ENCODE measurements around the gene SYNE3. TPM values are rescaled to one million over a fixed set of nuclear protein-coding genes. Genes with fewer than 3 reads are reported as not detected.

Gene SYNE3
- total RNA-seq, 1 experiment from 2014 or later = 1.2 TPM

DNA sequence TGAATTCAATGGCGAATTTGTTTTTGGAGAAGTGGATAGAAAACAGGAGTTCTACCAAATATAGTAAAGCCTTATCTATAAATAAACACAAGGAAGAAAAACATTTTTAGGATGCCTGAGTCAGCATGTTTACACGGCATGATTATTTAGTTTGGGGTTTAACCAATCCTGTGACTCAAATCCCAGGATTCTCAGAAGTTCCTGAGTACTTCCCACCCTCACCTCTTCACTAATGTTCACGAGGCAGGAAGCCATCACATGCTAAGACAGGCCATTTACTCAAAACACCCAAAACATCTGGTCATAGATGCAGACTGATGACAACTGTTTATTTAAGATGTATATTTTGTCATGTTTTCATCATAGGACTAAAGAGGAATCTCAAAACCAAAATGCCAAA, 15.0 kb upstream of the SYNE3 start:
- BruUV-seq (replicated peaks) = no TSS peak
- Histone ChIP-seq H3K4me2 (ENCODE audit: low read length) (peak overlapping the region; percentile 99), H3K9me3 (ENCODE audit: low read length) (no peaks in the 10 kb centered on the region), H3K4me1 (ENCODE audit: insufficient read depth, low read length) (peaks cover 45% of the 10 kb centered on the region), H3F3A (ENCODE audit: low read length, unreplicated experiment) (no peaks in the 10 kb centered on the region), H3K36me3 (ENCODE audit: low read depth, low read length) (no peaks in the 10 kb centered on the region; the same call in 1 of the 2 replicates), H3K9ac (ENCODE audit: low read length) (peak overlapping the region; percentile 98; the same call in 1 of the 2 replicates), H3K9me2 (replicated peaks; ENCODE audit: low read length) (no peaks in the 10 kb centered on the region), H3K4me3 (ENCODE audit: low read length) (peak overlapping the region; percentile 98; the same call in 1 of the 2 replicates), H4K20me1 (ENCODE audit: low read length) (peaks cover 36% of the 10 kb centered on the region), H3K27ac (ENCODE audit: low read length) (peak overlapping the region; percentile 33), H3K27me3 (ENCODE audit: low read length) (no peaks in the 10 kb centered on the region), H3K79me2 (ENCODE audit: low read length) (peaks cover 72% of the 10 kb centered on the region), H2AFZ (ENCODE audit: low read length) (no peak overlapping the region)
- ChIA-PET CTCF (no interaction called here), POLR2A (ENCODE audit: unreplicated experiment) (no interaction called here)
- intact Hi-C loops (cut with micrococcal nuclease) = loop anchor here (5.0 to 10.0 kb wide), 2 partner anchors 47 to 374 kb away; partner anchors contain the start of gene DICER1
- DNase-seq = peak; percentile 80
- ATAC-seq = peak; percentile 7; the same call in 1 of the 2 replicates
- TF ChIP-seq, protein P1, sequence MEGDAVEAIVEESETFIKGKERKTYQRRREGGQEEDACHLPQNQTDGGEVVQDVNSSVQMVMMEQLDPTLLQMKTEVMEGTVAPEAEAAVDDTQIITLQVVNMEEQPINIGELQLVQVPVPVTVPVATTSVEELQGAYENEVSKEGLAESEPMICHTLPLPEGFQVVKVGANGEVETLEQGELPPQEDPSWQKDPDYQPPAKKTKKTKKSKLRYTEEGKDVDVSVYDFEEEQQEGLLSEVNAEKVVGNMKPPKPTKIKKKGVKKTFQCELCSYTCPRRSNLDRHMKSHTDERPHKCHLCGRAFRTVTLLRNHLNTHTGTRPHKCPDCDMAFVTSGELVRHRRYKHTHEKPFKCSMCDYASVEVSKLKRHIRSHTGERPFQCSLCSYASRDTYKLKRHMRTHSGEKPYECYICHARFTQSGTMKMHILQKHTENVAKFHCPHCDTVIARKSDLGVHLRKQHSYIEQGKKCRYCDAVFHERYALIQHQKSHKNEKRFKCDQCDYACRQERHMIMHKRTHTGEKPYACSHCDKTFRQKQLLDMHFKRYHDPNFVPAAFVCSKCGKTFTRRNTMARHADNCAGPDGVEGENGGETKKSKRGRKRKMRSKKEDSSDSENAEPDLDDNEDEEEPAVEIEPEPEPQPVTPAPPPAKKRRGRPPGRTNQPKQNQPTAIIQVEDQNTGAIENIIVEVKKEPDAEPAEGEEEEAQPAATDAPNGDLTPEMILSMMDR (conservative IDR thresholded peaks at IDR 0.05; ENCODE audit: low read depth, low read length) = no peak
- TF ChIP-seq EZH2phosphoT487 (IDR thresholded peaks at IDR 0.05; ENCODE audit: borderline replicate concordance, low read length) (no peak), EZH2 (IDR thresholded peaks at IDR 0.05; ENCODE audit: low read length, unreplicated experiment) (no peak)

DNA sequence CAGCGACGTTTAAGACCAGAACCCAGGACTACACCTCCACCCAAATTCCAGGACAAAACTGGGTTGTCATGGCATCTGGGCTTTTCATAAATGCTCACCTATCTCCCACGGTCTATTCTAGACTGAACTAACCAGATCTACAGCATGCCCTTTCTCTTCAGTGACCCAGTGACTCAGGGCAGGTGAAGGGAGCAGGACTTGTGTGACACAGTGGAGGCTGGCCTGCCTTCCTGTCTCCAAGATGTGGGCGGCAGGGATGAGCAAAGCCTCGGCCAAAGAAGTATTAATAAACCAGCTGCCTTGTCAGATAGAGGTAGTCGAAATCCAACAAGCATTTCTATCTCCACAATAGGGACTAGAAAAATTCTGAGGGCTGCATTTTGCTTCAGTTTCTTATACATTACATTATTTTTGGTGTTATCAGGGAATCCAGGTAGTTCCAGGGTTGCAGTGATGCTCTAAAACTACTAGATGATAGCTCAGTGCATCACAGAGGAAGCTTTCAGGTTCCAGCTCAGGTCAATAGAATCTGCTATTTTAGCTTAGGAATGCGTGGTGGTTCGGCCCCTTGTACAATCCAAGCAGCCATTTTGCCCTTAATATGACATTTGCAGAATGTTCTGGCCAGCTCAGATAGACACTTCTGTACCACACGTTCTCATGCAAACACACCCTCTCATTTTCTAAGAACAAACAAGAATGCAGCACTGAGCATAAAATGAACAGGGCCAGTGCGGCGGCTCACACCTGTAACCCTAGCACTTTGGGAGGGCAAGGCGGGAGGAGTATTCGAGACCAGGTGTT, 14.2 kb upstream of the SYNE3 start:
- Histone ChIP-seq H3F3A (ENCODE audit: low read length, unreplicated experiment) (no peaks in the 10 kb centered on the region), H3K36me3 (ENCODE audit: low read depth, low read length) (no peaks in the 10 kb centered on the region; the same call in 1 of the 2 replicates), H2AFZ (ENCODE audit: low read length) (no peak overlapping the region), H3K79me2 (ENCODE audit: low read length) (peaks cover 64% of the 10 kb centered on the region), H3K4me2 (ENCODE audit: low read length) (peak overlapping the region; percentile 99), H3K9me2 (replicated peaks; ENCODE audit: low read length) (no peaks in the 10 kb centered on the region), H3K9ac (ENCODE audit: low read length) (no peak overlapping the region), H3K9me3 (ENCODE audit: low read length) (no peaks in the 10 kb centered on the region), H3K4me1 (ENCODE audit: insufficient read depth, low read length) (peaks cover 38% of the 10 kb centered on the region), H3K4me3 (ENCODE audit: low read length) (peak overlapping the region; percentile 6), H4K20me1 (ENCODE audit: low read length) (peaks cover 28% of the 10 kb centered on the region), H3K27me3 (ENCODE audit: low read length) (no peaks in the 10 kb centered on the region), H3K27ac (ENCODE audit: low read length) (peak overlapping the region; percentile 10)
- TF ChIP-seq, protein P1 (conservative IDR thresholded peaks at IDR 0.05; ENCODE audit: low read depth, low read length) = no peak
- no peak for TF ChIP-seq EZH2phosphoT487 (IDR thresholded peaks at IDR 0.05; ENCODE audit: borderline replicate concordance, low read length)
- no peak for TF ChIP-seq EZH2 (IDR thresholded peaks at IDR 0.05; ENCODE audit: low read length, unreplicated experiment)
- ChIA-PET CTCF (interaction anchor here (0.6 kb wide), 1 partner anchor 29 kb away, joined by 5 read pairs; no protein-coding TSS in a partner anchor), POLR2A (ENCODE audit: unreplicated experiment) (no interaction called here)
- ATAC-seq = no peak
- BruUV-seq (replicated peaks) = no TSS peak
- peak; percentile 58 for DNase-seq
- intact Hi-C loops (cut with micrococcal nuclease) = loop anchor here (5.0 to 10.0 kb wide), 2 partner anchors 46 to 373 kb away; partner anchors contain the start of gene DICER1

DNA sequence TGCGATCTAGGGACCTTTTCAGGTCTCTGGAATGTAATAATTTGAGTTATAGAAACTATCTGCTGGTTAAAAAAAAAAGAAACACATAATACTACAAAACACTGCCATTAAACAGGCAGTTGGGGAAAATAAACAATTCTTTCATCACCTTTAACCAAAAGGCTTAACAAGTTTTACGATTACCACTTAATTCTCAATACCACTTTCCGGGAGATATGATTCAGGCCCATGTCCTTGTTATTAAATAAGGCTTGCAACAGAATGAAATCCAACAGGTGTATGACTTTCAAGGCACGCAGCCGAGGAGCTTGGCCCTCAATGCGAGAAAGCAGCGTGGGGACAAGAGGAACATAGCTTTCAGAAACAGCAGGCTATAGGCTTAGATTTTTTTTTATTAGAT, 12.8 kb upstream of the SYNE3 start:
- peaks cover 56% of the 10 kb centered on the region for H3K79me2 ChIP-seq (ENCODE audit: low read length)
- no peaks in the 10 kb centered on the region for H3F3A ChIP-seq (ENCODE audit: low read length, unreplicated experiment)
- peaks cover 26% of the 10 kb centered on the region for H4K20me1 ChIP-seq (ENCODE audit: low read length)
- ATAC-seq (no peak), DNase-seq (no peak)
- no peaks in the 10 kb centered on the region for H3K9me3 ChIP-seq (ENCODE audit: low read length)
- H3K27me3 ChIP-seq (ENCODE audit: low read length) = no peaks in the 10 kb centered on the region
- H3K4me3 ChIP-seq (ENCODE audit: low read length) = no peak overlapping the region
- CTCF ChIA-PET = no interaction called here
- intact Hi-C loops (cut with micrococcal nuclease) = no loop called here
- H3K4me2 ChIP-seq (ENCODE audit: low read length) = no peak overlapping the region
- no peak overlapping the region for H2AFZ ChIP-seq (ENCODE audit: low read length)
- H3K9ac ChIP-seq (ENCODE audit: low read length) = no peak overlapping the region
- H3K9me2 ChIP-seq (replicated peaks; ENCODE audit: low read length) = no peaks in the 10 kb centered on the region
- no peak overlapping the region for H3K27ac ChIP-seq (ENCODE audit: low read length)
- no TSS peak for BruUV-seq (replicated peaks)
- POLR2A ChIA-PET (ENCODE audit: unreplicated experiment) = no interaction called here
- peaks cover 46% of the 10 kb centered on the region for H3K4me1 ChIP-seq (ENCODE audit: insufficient read depth, low read length)
- TF ChIP-seq EZH2 (IDR thresholded peaks at IDR 0.05; ENCODE audit: low read length, unreplicated experiment) = no peak
- no peaks in the 10 kb centered on the region; the same call in 1 of the 2 replicates for H3K36me3 ChIP-seq (ENCODE audit: low read depth, low read length)
